VCaP (cell line): ENCODE results near the gene AIP.

Experiments
- H3K27ac ChIP-seq: fragments of 450-650 bp; 2 replicates; pipeline ENCODE4 v1.5.1; 2017
- CTCF ChIP-seq: fragments of 450-650 bp; conservative IDR thresholded peaks from 2 replicates; pipeline ENCODE4 v1.5.1; 2017; ENCODE audit warnings: mild to moderate bottlenecking, moderate library complexity

AIP gene

GRCh38 chr11:67490727-67491065 is 7.9 kb downstream of the AIP start:
- no peak overlapping the region for H3K27ac ChIP-seq
- TF ChIP-seq CTCF: no peak

DNA sequence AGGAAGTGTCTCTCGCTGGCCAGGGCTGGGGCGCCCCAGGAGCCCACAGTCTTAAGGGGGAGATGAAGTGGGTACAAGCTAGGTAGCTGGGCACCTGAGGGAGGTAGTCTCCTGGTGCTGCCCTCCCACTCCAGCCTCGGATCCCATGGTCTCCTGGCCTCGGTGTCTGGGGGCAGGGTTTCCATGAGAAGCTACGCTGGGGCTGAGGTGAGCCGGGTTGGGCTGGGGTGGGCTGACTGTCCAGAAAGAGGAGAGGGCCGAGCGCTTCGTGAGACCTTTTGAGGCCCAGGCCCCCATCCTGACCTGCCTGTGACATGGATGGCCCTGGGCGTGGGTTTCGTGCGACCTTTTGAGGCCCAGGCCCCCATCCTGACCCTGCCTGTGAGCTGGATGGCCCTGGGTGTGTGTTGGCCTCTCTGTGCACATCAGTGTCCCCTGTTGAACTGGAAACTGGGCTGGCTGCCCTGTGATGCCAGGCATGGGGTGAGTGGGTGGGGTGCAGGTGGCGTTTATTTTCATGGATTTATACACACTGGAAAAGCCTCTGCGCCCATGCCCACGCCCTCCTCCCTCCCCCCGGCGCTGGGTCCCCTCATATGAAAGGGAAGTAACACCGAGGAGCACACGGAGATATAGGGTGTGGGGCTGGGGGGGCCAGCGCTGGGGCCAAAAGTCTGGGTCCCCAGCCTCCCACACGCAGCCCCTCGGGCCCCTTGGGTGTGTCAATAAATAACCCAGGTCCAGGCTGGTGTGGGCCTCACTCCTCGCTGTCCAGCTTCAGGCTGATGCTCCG is 8.6 kb downstream of the AIP start:
- no peak overlapping the region for H3K27ac ChIP-seq
- no peak for TF ChIP-seq CTCF

GRCh38 chr11:67492069-67492727 is 9.4 kb downstream of the AIP start:
- TF ChIP-seq CTCF: no peak
- no peak overlapping the region for H3K27ac ChIP-seq

GRCh38 chr11:67492801-67493547 is 10.1 kb downstream of the AIP start:
- no peak overlapping the region for H3K27ac ChIP-seq
- TF ChIP-seq CTCF: no peak

- TF ChIP-seq CTCF: no peak
- no peak overlapping the region for H3K27ac ChIP-seq
Measured at GRCh38 chr11:67493548-67494370, 10.9 kb downstream of the AIP start.

DNA sequence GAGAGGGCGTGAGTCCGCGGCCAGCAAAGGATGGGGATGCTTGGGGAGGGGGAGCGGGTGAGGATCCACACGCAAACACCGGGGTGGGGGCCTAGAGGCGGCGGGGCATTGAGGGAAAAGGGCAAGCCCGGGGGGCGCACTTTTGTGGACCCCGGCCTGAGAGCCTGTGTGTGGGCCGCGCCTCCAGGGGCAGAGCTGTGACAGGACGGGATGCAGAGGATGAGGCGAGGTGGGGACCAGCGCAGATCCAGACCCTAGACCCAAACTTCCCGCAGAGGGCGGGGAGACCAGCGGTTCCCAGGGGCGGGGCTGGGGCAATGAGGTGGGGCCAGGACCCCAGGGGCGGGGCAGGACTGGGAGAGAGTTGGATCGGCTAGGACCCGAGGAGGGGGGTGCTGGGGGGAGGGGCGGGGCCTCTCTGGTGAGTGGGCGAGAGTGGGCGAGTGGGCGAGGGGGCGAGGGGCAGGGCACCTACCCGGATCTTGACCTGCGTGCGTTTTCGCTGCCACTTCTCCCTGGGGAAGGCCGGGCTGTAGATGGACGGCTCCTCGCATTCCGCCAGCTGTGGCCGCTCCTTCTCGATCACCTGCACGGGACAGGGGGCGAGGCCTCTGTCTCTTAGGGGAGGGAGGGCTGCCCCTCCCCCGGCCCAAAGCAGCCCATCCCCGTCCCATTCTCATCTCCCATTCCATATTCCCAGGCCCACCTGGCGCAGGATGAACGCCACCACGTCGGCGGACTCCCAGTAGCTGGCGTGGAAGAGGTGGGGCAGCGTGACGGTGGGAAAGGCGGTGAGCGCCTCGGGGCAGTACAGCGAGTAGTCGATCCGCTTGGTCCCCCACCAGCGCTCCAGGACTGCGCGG is 11.8 kb downstream of the AIP start:
- H3K27ac ChIP-seq: no peak overlapping the region
- TF ChIP-seq CTCF: no peak
